Esophagus muscularis mucosa (tissue), 4 donors: ENCODE measurements around the gene SNX8.

Source experiments
- CTCF ChIP-seq, 3 experiments: fragments of 200-600 bp in 2 of 3; fragments of 450-650 bp in 1 of 3; sonication (generic) in 2 of 3; IDR thresholded peaks; one replicate each; pipeline ENCODE4 v1.5.1; 2017 to 2019; ENCODE audit warnings: antibody characterized with exemption in 3 of 3, mild to moderate bottlenecking in 2 of 3, moderate library complexity in 1 of 3
- EP300 ChIP-seq: sonication (generic); formaldehyde crosslinking; IDR thresholded peaks from one replicate; pipeline ENCODE4 v1.6.1; 2017; ENCODE audit warnings: antibody characterized with exemption
- POLR2A ChIP-seq: fragments of 450-650 bp; IDR thresholded peaks from one replicate; pipeline ENCODE4 v1.6.1; 2017; ENCODE audit warnings: antibody characterized with exemption, moderate library complexity, mild to moderate bottlenecking, low read depth
- POLR2AphosphoS5 ChIP-seq, 2 donors: sonication (generic); formaldehyde crosslinking; IDR thresholded peaks; one replicate each; pipeline ENCODE4 v1.6.1; 2017; ENCODE audit warnings: antibody characterized with exemption in 2 of 2

DNA sequence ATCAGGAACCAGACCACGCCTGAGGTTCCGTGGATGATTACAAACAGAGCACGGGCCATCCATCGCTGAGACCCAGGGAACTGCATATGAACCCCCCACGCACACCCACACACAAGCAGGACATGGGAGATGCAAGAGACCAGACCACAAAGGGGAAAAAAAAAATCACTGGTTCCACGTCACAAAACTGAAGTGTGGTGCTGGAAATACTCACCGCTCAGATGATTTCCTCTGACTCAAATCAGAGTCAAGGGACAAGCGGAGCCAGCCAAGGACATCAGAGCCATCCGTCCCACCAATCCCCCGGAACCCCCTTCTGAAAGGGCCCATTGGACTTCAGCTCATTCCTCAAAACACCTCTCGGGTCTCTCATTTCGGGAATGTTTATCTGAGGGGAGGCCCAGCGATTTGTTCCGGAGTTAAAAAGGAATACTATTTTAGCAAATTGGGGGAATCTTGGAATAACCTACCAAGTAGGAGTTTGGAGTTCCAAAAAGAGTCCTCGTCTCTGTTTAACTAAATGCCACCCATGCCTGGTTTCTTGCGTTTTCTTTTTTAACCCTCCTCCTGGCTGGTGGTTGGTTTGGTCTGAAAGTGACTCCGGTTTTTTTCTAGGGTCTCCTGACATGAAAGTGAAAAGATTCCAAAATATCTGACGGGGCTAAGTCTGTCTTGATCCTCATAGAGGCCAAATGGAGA, 15.0 kb downstream of the SNX8 start:
- TF ChIP-seq CTCF (IDR thresholded peaks at IDR 0.05): no peak
- no peak for TF ChIP-seq POLR2A
- no peak for TF ChIP-seq POLR2AphosphoS5 (IDR thresholded peaks at IDR 0.05)
- TF ChIP-seq EP300: no peak
